ENCODE results near the gene UACA. TPM values are rescaled to one million over a fixed set of nuclear protein-coding genes. Genes with fewer than 3 reads are reported as not detected.
"Not testable (repeated sequence)": the region's sequence is repeated elsewhere in the genome, so short reads cannot be mapped to it uniquely, and the experiment has no call there.

Gene UACA
- 32.3 and 82.5 TPM in 2 replicates for total RNA-seq (2014; rRNA removed; shearing (Covaris generic))

- peak; percentile 84 for DNase-seq (ENCODE audit: low spot score)
- in situ Hi-C loops (cut with HindIII; ENCODE audit: low sequenced_read_pairs): no loop called here
These were observed at the start of gene UACA for GRCh38 chr15:70763120-70763949. Gene UACA, minus strand, starts transcription at chr15:70763558. Its CDS starts 151 bp downstream, at chr15:70763407.

- no peak for DNase-seq (ENCODE audit: low spot score)
- in situ Hi-C loops (cut with HindIII; ENCODE audit: low sequenced_read_pairs): no loop called here
These were observed 49.5 kb upstream of the UACA start for GRCh38 chr15:70812827-70813364.

- in situ Hi-C loops (cut with HindIII; ENCODE audit: low sequenced_read_pairs): no loop called here
- DNase-seq (ENCODE audit: low spot score): no peak
These were observed 47.7 kb upstream of the UACA start for GRCh38 chr15:70810916-70811578.

GRCh38 chr15:70806992-70807712 is 43.8 kb upstream of the UACA start:
- no peak for DNase-seq (ENCODE audit: low spot score)
- in situ Hi-C loops (cut with HindIII; ENCODE audit: low sequenced_read_pairs): no loop called here

DNA sequence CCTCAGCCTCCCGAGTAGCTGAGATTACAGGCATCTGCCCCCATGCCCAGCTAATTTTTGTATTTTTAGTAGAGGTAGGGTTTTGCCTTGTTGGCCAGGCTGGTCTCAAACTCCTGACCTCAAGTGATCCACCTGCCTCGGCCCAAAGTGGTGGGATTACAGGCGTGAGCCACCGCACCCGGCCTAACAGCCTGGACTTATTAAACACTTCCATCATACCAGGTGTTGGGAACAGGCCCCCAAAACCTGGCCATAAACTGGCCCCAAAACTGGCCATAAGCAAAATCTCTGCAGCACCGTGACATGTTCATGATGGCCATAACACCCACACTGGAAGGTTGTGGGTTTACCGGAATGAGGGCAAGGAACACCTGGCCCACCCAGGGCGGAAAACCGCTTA is 41.0 kb upstream of the UACA start:
- in situ Hi-C loops (cut with HindIII; ENCODE audit: low sequenced_read_pairs); DNase-seq (ENCODE audit: low spot score): not testable (repeated sequence)

DNA sequence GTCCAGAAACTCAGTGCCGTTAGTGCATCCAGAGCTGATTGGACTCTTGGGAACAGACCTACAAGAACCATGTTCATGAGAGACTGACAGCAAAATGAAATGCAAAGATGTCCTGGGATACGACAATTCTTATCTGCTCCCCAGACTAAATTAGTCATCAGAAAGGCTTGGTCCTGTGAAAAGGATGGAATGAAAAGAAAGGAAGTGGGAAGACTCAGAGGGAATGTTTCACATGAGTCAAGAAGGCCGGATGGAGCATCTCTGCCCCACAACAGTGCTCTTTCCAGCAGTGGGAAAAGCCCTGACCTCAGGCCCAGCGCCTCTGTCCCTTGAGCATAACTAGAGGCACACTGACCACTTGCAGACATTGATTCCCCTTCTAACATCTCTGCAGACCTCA is 39.3 kb upstream of the UACA start:
- in situ Hi-C loops (cut with HindIII; ENCODE audit: low sequenced_read_pairs): no loop called here
- no peak for DNase-seq (ENCODE audit: low spot score)

DNA sequence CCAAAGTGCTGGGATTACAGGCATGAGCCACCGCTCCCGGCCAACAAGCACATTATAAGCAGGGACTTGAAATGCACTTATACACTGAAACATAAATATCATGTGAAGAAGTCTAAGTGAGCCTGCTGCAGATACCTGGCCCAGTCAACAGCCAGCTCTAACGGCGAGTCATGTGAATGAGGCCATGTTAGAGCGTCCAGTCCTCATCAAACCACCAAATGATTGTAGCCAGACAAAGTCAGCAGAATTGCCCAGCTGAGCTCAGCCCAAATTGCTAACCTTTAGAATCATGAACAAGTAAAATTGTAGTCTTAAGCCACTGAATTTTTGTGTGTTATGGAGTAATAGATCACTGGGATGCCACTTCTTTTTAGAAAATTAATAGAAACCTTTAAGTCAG is 37.8 kb upstream of the UACA start:
- in situ Hi-C loops (cut with HindIII; ENCODE audit: low sequenced_read_pairs): no loop called here

DNA sequence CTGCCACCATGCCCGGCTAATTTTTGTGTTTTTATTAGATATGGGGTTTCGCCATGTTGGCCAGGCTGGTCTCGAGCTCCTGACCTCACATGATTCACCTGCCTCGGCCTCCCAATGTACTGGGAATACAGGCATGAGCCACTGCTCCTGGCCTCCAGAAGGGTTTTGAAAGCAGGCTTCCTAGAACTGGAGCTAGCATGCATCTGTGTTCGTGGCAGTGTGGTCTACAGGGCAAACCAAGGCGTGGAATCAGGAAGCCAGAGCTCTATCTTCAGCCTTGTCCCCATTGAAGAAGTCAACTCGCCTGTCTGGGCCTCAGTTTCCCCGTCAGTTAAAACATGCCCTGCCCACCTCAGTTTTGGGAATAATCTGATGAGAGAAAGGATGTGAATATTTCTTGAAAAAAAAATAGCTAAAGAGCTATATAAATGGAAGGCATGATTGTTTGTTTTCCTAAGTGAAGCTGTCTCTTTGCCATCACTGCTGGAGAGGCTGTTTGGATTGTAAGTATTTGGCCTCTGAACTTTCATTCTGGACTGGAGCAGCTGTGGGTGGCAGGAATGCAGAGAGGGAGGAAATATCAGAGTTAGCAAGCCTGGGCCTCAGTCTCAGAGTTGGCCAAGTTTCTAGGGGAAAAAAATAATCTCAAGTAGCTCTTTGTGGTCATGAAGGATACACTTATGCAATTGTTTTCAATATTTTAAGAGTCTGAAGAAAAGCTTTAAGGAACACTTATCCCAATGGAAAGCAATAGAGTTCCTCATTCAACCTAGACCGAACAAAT is 36.5 kb upstream of the UACA start:
- no peak for DNase-seq (ENCODE audit: low spot score)
- in situ Hi-C loops (cut with HindIII; ENCODE audit: low sequenced_read_pairs): no loop called here

More for the DNA sequence above, 37.8 kb upstream of the UACA start:
- no peak for DNase-seq (ENCODE audit: low spot score)

- in situ Hi-C loops (cut with HindIII; ENCODE audit: low sequenced_read_pairs): no loop called here
- DNase-seq (ENCODE audit: low spot score): no peak
These were observed 34.1 kb upstream of the UACA start for GRCh38 chr15:70797464-70797863.

DNA sequence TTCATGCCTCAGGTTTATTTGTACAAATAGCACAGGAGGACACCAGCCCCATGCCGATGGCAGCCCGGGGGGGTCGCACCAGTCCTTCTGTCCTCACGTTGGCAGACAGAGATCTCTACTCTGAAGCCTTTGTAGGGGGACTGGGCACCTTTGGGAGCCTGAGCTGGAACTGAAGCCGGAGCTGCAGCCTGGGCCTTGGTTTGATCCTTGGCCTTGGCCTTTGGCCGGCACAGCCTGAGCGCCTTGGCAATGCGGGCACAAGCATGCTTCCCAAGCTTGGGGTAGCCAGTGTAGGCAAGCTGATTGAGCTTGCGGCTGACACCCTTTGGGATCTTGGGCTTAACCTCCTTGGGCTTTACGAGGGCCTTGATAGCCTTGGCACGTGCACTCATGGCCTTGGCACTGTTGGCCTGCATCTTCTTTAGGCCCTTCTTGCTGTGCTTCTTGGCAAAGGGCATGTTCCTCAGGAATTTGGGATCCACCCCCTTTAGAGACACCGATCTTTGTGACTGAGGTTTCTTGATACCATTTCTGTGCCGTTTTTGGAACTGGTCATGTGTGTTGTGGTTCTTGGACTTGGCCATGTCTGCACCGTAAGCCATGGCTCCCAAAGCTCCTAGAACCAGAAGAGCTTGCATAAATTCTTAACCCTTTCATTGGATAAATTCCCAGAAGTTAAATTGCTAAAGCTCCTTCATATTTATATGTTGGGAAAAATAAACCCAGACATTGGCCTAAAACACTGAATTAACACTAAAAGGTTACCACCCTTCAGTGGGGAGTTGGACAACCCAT is 33.4 kb upstream of the UACA start:
- no peak for DNase-seq (ENCODE audit: low spot score)
- in situ Hi-C loops (cut with HindIII; ENCODE audit: low sequenced_read_pairs): no loop called here

DNA sequence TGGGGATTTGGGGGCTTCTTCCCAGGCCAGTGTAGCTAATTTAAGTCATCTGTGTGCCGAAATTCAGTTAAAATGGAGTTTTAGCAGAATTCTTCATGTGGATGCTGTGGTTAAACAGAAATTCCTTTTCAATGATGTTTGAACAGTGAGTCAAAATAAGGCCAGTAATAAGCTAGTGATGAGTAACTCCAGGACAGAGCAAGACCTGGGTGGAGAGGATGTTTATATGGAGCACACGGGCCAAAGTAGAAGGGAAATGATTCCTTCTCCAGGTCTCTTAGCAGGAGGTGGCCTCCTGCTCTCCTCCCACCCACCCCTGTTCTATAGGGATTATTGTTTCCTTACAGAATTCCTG is 31.9 kb upstream of the UACA start:
- in situ Hi-C loops (cut with HindIII; ENCODE audit: low sequenced_read_pairs): no loop called here
- DNase-seq (ENCODE audit: low spot score): no peak

GRCh38 chr15:70794596-70795310 is 31.4 kb upstream of the UACA start:
- in situ Hi-C loops (cut with HindIII; ENCODE audit: low sequenced_read_pairs): no loop called here
- no peak for DNase-seq (ENCODE audit: low spot score)

DNA sequence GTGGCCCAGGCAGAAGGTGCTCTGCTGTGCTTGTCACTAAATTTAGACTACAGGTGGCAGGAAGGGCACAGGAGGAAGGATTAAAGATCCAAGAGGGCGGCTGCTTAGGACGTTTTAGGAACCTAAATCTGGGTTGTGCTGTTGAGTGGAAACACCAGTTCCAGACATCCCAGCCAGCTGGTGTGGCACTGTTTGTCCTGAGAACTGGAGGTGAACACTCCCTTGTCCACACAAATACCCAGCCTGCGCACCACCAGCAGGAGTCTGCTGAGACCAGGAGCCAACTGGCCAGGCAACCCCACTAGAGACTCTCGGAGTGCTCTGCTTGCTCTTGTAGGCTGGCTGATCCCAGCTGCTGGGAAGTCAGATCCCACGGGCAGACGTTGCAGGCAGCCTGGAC is 30.3 kb upstream of the UACA start:
- in situ Hi-C loops (cut with HindIII; ENCODE audit: low sequenced_read_pairs): no loop called here
- DNase-seq (ENCODE audit: low spot score): peak; percentile 12

DNA sequence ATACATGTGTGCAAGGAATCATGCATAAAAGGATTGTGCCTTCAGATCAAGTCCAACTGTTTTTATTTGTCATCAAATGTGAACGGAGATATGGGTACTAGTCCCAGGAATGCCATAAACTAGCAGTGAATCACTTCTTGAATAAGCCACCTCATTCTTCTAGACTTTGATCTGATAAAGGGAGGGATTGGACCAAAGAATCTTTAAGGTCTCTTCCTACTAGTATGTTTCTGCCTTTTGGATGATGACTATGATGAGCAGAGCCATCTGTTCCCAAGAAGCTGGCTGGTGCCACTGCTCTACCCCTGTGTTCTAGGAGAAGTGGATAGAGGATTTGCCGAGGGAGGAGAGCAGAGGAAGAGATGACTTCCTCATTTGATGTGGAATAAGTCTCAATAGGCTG is 28.8 kb upstream of the UACA start:
- DNase-seq (ENCODE audit: low spot score): no peak
- in situ Hi-C loops (cut with HindIII; ENCODE audit: low sequenced_read_pairs): no loop called here

DNA sequence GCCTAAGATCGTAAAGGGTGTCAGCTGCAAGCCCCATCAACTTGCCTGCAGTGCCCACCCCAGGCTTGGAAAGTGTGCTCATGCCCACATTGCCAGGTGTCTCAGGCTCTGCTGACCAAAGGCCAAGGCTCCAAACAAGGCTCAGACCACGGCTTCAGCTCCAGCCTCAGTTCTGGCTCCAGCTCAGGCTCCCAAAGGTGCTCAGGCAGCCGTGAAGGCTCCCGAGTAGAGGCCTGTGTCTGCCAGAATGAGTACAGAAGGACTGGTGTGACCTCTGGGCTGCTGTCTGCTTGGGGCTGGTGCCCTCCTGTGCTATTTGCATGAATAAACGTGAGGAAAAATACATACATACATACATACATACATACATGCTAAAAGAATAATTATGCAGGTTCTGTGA is 27.9 kb upstream of the UACA start:
- in situ Hi-C loops (cut with HindIII; ENCODE audit: low sequenced_read_pairs): no loop called here
- DNase-seq (ENCODE audit: low spot score): no peak

GRCh38 chr15:70789213-70789612 is 25.9 kb upstream of the UACA start:
- DNase-seq (ENCODE audit: low spot score): no peak
- in situ Hi-C loops (cut with HindIII; ENCODE audit: low sequenced_read_pairs): no loop called here

- in situ Hi-C loops (cut with HindIII; ENCODE audit: low sequenced_read_pairs): no loop called here
- no peak for DNase-seq (ENCODE audit: low spot score)
These were observed 25.0 kb upstream of the UACA start for GRCh38 chr15:70788114-70789049.
